ENCODE results near the gene ADNP2.

DNA sequence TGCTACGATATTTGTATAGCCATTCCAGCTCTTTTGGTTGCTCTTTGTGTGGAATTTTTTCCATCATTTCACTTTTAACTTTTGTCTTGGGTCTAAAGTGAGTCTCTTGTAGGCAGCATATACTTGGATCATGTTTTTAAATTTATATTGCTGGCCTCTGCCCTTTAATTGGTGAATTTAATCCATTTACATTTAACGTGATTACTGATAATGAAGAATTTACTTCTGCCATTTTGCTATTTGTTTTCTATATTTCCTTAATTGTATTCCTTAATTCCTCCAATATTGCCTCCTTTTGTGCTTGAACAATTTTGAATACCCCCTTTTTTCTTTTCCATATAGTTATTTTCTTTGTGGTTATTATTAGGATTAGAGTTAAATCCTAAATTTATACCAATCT is 21.0 kb upstream of the ADNP2 start:
- TF ChIP-seq POLR2AphosphoS5 (IDR thresholded peaks at IDR 0.05; ENCODE audit: borderline replicate concordance, low read depth, low read length): no peak
- no peak for TF ChIP-seq EZH2 (IDR thresholded peaks at IDR 0.05)

Measured in SK-N-MC (cell line).